Cerebellar nuclear complex (tissue), 1 donor: ENCODE data around the gene ZNF324B.
"Not testable (repeated sequence)": the region's sequence is repeated elsewhere in the genome, so short reads cannot be mapped to it uniquely, and the experiment has no call there.

Experiments used
- DNase-seq, 2 experiments: peaks; one replicate each; lab custom pipeline; 2025; lab: John Stamatoyannopoulos, UW

The ZNF324B gene

DNA sequence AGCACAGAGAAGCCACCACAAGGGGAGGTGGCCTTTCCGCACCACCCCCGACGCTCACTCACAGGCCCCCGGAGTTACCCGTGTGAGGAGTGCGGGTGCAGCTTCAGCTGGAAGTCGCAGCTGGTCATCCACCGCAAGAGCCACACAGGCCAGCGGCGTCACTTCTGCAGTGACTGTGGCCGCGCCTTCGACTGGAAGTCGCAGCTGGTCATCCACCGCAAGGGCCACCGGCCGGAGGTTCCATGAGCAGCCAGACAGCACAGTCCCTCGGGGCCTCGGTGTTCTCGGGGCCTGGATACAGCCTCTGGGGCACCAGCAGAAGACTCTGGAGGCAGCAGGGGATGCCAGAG is 29.0 kb downstream of the ZNF324B start:
- no peak for DNase-seq

DNA sequence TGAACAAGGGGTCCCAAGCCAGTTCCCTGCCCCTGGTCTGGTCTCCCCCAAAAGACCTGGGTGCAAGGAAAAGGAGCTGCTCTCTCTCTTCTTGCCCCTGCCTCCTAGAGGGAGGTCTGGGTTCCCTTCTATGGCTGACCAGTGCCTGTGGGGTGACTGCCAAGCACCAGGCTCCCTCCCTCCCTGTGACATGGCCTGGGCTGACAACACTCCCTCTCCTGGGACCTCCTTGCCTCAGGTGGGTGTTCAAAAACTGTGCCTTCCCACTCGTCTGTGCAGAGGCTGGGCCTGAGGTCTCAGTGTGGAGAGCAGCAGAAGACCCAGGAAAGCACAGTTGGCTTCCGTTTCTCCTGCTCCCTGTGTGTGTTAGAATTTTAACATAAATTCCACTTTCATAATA is 29.4 kb downstream of the ZNF324B start:
- no peak for DNase-seq

GRCh38 chr19:58482372-58482771 is 30.9 kb downstream of the ZNF324B start:
- DNase-seq, result no peak

DNA sequence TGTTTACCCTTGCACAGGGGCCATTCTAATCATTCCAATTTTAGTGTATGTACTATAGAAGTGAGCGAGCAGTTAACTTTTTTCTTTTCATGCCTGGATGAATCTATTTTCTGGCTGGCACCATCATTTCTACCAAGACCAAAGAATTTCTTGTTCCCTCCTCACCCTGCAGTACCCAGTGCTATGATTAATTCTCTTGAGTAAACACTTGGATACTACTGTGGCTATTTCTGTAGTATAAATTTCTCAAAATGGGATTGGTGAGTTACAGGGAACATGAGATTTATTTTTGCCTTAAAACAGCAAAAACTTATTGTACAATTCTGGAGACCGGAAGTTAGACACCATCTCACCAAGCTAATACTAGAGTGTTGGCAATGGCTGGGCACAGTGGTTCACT is 32.4 kb downstream of the ZNF324B start:
- no peak for DNase-seq

- DNase-seq, result not testable (repeated sequence)
Observed at GRCh38 chr19:58484349-58484748, 32.9 kb downstream of the ZNF324B start.

DNA sequence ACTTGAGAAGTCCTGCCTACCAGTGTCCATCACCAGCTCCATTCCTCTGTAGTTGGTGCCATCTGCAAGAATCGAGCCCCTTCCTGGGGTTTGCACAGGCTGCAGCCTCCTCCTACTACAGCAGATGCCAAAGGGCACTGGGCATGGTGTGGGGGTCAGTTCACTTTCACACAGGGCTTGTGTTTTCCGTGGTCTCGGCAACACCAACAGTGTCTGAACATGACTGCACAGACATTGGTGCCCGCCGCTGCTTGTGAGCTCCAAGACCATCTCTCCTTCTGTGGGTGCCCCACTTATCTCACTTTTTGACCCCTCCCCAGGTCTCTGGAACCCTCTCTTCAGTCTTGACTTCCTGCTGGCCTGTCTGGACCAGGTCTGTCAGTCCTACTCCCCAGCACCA is 40.0 kb downstream of the ZNF324B start:
- no peak for DNase-seq

DNA sequence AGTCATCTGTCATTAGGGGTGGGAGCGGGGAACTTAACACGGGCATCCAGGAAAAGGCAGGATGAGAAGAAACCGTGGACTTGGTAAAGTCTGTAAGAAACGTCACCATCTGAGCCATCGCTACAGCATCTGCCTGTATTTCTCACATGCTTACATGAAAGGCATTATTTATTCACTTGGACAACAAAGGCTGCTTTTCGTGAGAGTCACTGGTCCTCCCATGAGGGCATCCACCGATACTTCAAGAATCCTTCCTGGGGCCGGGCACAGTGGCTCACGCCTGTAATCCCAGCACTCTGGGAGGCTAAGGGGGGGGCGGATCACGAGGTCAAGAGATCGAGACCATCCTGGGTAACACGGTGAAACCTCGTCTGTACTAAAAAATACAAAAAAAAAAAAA is 40.8 kb downstream of the ZNF324B start:
- no peak for DNase-seq

GRCh38 chr19:58497634-58498170 is 46.3 kb downstream of the ZNF324B start:
- DNase-seq, result no peak

- DNase-seq, result no peak
Observed at GRCh38 chr19:58498316-58499020, 47.0 kb downstream of the ZNF324B start.

GRCh38 chr19:58499021-58499927 is 47.9 kb downstream of the ZNF324B start:
- peak; percentile 96 to 98 for DNase-seq

DNA sequence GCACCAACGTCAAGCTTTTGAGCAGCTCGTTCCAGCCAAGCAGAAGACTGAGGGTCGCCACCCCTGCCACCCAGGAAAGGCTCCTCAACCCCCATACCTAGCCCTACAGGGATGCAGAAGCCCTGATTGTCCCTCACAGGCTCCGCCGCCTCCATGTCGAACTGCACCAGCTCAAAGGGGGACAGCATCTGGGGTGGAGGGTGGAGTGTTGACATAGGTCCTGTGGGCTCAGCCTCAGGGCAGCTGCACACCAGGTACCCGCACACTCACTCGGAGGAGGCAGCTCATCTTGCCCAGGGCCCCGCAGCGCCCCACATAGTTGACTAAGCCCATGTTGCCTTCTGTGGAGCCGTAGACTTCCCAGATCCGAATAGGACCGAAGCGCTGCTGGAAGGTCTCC is 48.8 kb downstream of the ZNF324B start:
- DNase-seq, result no peak
